GM19452 (cell line): Measurements from ENCODE around the gene GALK2.
"Not testable (repeated sequence)": the region's sequence is repeated elsewhere in the genome, so short reads cannot be mapped to it uniquely, and the experiment has no call there.

Source experiments
- ATAC-seq: cut with Tn5 transposase; IDR thresholded peaks from one replicate; pipeline ENCODE4 v1.9.1; 2021; ENCODE audit not compliant: unreplicated experiment

Gene GALK2

DNA sequence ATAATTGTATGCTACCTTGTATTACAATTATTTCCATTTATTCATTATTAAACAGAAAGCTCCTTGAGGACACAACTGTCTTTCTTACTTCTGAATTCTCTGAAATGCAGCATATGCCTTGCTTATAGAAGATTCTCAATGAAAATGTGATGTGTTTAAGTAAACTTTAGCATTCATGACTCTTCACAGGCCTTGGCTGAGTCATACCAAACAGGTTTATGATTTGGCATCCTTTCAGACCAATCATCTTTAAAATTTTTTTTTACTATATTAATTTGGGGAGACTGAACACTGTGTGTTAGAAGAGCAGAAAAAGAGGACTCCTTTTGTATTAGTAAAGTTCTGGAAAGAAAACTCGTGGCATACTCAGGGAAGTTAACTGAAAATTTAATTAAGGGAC lies 6.4 kb upstream of the GALK2 start:
- ATAC-seq, result no peak

- ATAC-seq, result no peak
Measured at GRCh38 chr15:49164865-49165264, 5.2 kb upstream of the GALK2 start.

- ATAC-seq, result no peak
Measured at GRCh38 chr15:49168016-49168415, 2.0 kb upstream of the GALK2 start.

DNA sequence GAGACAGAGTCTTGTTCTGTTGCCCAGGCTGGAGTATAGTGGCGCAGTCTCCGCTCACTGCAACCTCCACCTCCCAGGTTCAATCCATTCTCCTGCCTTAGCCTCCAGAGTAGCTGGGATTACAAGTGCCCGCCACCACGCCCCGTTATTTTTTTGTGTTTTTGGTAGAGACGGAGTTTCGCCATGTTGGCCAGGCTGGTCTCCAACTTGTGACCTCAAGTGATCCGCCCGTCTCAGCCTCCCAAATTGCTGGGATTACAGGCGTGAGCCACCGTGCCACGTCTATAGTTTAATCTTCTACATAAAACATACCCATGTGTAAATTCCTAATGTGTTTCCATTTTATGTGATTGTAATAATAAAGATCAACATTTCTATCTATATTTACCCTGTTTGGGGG lies 1.7 kb downstream of the GALK2 start:
- ATAC-seq, result no peak

GRCh38 chr15:49174902-49175301 lies 4.9 kb downstream of the GALK2 start:
- no peak for ATAC-seq

DNA sequence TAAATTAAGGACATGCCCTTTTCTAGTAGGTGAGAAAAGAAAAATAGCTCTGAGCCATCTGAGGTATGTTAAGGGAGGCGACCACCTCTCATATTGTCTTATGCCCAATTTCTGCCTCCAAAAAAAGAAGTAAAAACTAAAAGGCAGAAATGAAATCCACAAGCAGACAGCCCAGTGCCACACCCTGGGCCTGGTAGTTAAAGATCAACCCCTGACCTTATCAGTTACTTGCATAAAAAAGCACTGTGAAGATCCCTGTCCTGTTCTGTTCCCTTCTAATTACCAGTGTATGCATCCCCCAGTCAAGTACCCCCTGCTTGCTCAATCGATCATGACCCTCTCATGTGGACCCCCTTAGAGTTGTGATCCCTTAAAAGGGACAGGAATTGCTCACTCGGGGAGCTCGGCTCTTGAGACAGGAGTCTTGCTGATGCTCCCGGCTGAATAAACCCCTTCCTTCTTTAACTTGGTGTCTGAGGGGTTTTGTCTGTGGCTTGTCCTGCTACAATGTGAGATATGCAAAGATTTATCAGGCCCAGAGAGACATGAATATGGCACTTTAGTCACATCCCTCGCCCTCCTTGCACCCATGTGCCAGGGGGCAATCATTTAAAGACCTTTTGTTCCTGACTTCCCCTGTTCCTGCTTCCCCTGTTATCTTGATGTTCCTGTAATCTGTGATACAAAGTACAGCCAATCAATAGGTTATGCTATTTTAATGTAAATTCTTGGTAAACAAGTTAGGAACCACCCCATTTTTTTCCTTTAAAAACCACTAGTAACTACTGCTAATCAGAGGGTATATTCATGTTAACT lies 5.7 kb downstream of the GALK2 start:
- not testable (repeated sequence) for ATAC-seq

DNA sequence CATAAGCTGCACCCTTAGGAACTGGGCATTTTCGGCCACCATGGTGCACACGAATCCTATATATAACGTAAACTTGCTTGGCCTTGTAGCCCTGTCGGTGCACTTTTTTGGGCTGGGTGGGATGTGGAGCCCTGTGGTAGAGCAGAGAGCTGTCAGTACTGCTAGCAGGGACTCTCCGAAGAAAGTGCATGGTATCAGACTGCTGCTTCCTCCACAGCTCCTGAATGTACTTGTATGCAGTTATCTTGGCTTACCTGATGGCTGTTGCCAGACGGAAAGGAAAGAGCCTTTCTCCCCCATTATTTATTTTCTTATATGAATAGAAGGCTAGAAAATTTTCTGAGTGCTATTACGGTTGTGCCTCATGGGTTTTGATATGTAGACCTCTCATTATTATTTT lies 8.4 kb downstream of the GALK2 start:
- no peak for ATAC-seq

DNA sequence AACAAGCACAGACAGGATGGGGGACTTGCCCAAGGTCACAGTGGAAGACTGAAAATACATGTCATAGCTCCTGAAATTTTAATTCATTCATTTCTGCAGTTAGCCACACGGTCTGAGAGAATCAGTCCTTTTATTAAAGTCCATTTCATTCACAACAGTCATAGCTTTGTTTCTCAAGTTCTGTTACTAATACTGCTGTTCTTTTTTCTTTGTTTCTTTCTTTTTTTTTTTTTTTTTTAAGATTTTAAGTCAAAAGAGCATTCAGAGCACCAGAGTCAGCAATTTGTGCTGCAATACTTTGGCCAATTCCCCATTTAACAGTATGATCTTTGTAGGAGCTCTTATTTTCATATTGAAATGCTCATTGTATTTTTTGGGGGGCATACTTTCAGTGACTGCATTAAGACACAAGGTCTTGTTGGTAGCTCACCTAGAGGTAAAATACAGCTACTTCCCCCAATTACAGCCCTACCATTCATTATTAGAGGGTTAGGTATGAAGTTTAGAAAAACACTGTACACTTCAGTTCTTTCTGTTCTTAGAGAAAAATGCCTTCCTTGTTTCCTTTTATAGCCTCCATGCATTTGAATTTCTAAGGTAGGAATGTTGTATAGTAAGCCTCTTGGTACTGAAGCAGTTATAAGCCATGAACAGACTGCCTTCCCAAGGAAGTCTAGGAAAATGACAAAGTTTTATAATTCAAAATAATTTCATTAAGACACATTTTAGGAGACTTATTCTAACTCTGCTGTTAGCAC lies 9.6 kb downstream of the GALK2 start:
- ATAC-seq, result no peak

GRCh38 chr15:49182128-49182527 lies 12.1 kb downstream of the GALK2 start:
- ATAC-seq, result no peak

DNA sequence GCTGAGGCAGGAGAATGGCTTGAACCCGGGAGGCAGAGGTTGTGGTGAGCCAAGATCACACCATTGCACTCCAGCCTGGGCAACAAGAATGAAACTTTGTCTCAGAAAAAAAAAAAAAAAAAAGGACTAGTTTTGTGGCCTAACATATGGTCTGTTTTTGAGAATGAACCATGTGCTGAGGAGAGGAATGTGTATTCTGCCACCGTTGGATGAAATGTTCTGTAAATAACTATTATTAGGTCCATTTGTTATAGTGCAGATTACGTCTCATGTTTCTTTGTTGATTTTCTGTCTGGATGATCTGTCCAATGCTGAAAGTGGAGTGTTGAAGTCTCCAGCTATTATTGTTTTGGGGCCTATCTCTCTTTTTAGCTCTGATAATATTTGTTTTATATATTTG lies 13.7 kb downstream of the GALK2 start:
- ATAC-seq, result not testable (repeated sequence)

GRCh38 chr15:49185473-49185872 lies 15.4 kb downstream of the GALK2 start:
- peak; percentile 82 for ATAC-seq

- ATAC-seq, result no peak
Measured at GRCh38 chr15:49187549-49188245, 17.6 kb downstream of the GALK2 start.

- no peak for ATAC-seq
Measured at GRCh38 chr15:49188933-49189332, 18.9 kb downstream of the GALK2 start.

GRCh38 chr15:49189631-49190030 lies 19.6 kb downstream of the GALK2 start:
- ATAC-seq, result no peak

DNA sequence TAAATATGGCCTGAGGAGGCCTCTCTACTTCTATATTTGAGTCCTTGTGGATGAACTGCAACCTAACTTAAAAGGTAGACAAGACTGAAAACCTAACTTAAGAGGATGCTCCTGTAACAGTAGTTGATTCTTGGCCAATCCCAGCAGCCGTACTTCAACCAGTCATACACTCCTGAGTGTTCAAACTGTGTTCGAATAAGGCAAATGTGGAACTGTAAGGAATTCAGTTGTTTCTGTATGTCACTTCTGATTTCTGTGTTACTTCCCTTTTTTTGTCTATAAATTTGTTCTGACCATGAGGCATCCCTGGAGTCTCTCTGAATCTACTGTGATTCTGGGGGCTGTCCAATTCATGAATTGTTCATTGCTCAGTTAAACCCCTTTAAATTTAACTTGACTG lies 20.5 kb downstream of the GALK2 start:
- ATAC-seq, result no peak

DNA sequence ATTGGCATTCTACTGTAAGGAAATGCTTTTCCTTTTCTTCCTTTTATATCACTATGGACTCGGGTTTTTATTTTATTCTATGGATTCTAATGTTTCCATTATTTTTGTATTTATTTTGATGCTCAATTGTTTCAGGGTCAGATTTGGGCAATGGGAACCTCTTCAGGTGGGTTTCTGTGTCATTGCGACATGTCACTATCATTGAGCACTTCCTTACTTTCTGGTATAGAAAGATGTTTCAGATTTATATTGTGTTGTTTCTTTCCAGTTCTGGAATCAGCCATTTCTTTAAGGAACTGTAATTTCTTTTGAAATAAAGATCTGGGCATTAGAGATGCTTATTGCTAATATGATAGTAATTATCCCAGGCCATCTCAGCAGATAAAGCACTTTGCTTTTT lies 21.8 kb downstream of the GALK2 start:
- ATAC-seq, result no peak

DNA sequence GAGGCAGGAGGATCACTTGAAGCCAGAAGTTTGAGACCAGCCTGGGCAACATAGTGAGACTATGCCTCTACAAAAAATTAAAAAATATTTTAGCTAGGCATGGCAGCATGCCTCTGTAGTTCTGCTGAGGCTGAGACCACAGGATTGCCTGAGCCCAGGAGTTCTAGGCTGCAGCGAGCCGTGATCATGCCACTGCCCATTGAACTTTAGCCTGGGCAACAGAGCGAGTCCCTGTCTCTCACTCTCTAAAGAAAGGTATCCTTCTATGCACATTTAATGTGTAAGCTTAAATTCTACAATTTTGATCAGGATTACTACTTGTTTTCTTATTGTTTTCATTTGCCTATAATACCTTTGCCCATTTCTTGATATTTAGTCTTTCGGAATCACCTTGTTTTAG lies 26.8 kb downstream of the GALK2 start:
- ATAC-seq, result no peak

- ATAC-seq, result no peak
Measured at GRCh38 chr15:49199666-49200065, 29.6 kb downstream of the GALK2 start.

- ATAC-seq, result no peak
Measured at GRCh38 chr15:49200347-49200746, 30.3 kb downstream of the GALK2 start.

- not testable (repeated sequence) for ATAC-seq
Measured at GRCh38 chr15:49208102-49208501, 38.1 kb downstream of the GALK2 start.

GRCh38 chr15:49212897-49213296 lies 42.9 kb downstream of the GALK2 start:
- ATAC-seq, result no peak
